HepG2 (cell line): ENCODE measurements around the gene SLC16A3. TPM values are rescaled to one million over a fixed set of nuclear protein-coding genes. Genes with fewer than 3 reads are reported as not detected.

Experiments used
- DDIT3 ChIP-seq: sonication (generic); formaldehyde crosslinking; IDR thresholded peaks from 2 replicates; pipeline ENCODE4 v1.4.0; 2020; ENCODE audit warnings: mild to moderate bottlenecking, missing genetic modification reagents
- FOXO1 ChIP-seq: sonication (generic); formaldehyde crosslinking; IDR thresholded peaks from 2 replicates; pipeline ENCODE4 v1.4.0; 2020; ENCODE audit warnings: missing genetic modification reagents
- GATAD1 ChIP-seq: IDR thresholded peaks from 2 replicates; pipeline ENCODE4 v1.6.1; 2016; ENCODE audit warnings: missing genetic modification reagents, missing compliant biosample characterization
- HIVEP1 ChIP-seq: sonication (generic); formaldehyde crosslinking; IDR thresholded peaks from 2 replicates; pipeline ENCODE4 v1.4.0; 2020; ENCODE audit warnings: mild to moderate bottlenecking, missing genetic modification reagents
- HMGXB3 ChIP-seq: sonication (generic); formaldehyde crosslinking; IDR thresholded peaks from 2 replicates; pipeline ENCODE4 v1.4.0; 2020; ENCODE audit warnings: missing genetic modification reagents, borderline replicate concordance
- KLF16 ChIP-seq, 2 experiments: sonication (generic) in 1 of 2; formaldehyde crosslinking in 1 of 2; IDR thresholded peaks; 2 replicates each; pipeline versions ENCODE4 v1.6.1 to v1.8.0; 2016 to 2023; ENCODE audit warnings: missing genetic modification reagents in 2 of 2, missing compliant biosample characterization in 1 of 2
- NKX3-1 ChIP-seq: sonication (generic); formaldehyde crosslinking; IDR thresholded peaks from 2 replicates; pipeline ENCODE4 v1.5.0; 2020; ENCODE audit warnings: missing genetic modification reagents
- SP5 ChIP-seq: IDR thresholded peaks from 2 replicates; pipeline ENCODE4 v1.6.1; 2016; ENCODE audit warnings: low read depth, borderline replicate concordance
- THAP9 ChIP-seq: sonication (generic); formaldehyde crosslinking; IDR thresholded peaks from 2 replicates; pipeline ENCODE4; 2020; ENCODE audit warnings: missing genetic modification reagents, mild to moderate bottlenecking, borderline replicate concordance
- ZNF407 ChIP-seq: sonication (generic); formaldehyde crosslinking; IDR thresholded peaks from one replicate; pipeline ENCODE4 v1.5.1; 2020; ENCODE audit warnings: mild to moderate bottlenecking, missing genetic modification reagents; ENCODE audit errors: not compliant biosample characterization
- ZNF839 ChIP-seq: sonication (generic); formaldehyde crosslinking; IDR thresholded peaks from 2 replicates; pipeline ENCODE4 v1.4.0; 2020; ENCODE audit warnings: missing genetic modification reagents, mild to moderate bottlenecking, borderline replicate concordance
- polyA plus RNA-seq, 8 experiments: library from polyadenylated mRNA; depleted of rRNA in 3 of 8; stranded (reverse) in 7 of 8; unstranded in 1 of 8; fragments of >200 nt; fragmentation: Illumina TruSeq in 4 of 8; extraction: Trizol in 4 of 8; gene quantifications; 2 replicates each; pipeline versions ENCODE4 v1.2.1 to v1.2.3, GENCODE V29; 2011 to 2016; ENCODE audit warnings: low read depth in 4 of 8, missing spikeins in 1 of 8, mixed read lengths in 1 of 8; ENCODE audit not compliant: insufficient read depth in 1 of 8
- total RNA-seq, 5 experiments: library from RNA; depleted of rRNA; stranded (reverse); fragments of >200 nt; fragmentation: Illumina TruSeq; extraction: Trizol; gene quantifications; 2 replicates each; pipeline ENCODE4 v1.2.3, GENCODE V29; 2016; ENCODE audit warnings: low read depth in 1 of 5

SLC16A3 gene
- total and polyA plus RNA-seq, 2 of the 13 experiments (the other 11 are each of a cell fraction or from before 2014, with no cell fraction given) = 242 to 349 TPM

GRCh38 chr17:82226809-82227628, 1.8 kb upstream of the SLC16A3 start (continued):
- TF ChIP-seq HMGXB3 (CRISPR knock-in tag) (peak; percentile 36; the same call in 1 of the 2 replicates), NKX3-1 (CRISPR knock-in tag) (no peak), KLF16 (CRISPR knock-in tag; IDR thresholded peaks at IDR 0.05) (no peak), THAP9 (0 out of 2 replicates have a peak, but pooled peaks have one; percentile 27), ZNF407 (CRISPR knock-in tag) (no peak), DDIT3 (no peak), HIVEP1 (CRISPR knock-in tag) (0 out of 2 replicates have a peak, but pooled peaks have one; percentile 70), GATAD1 (CRISPR knock-in tag) (0 out of 2 replicates have a peak, but pooled peaks have one; percentile 14), ZNF839 (CRISPR knock-in tag) (no peak; the same call in 1 of the 2 replicates), SP5 (CRISPR knock-in tag) (peak; percentile 42; the same call in 1 of the 2 replicates), FOXO1 (CRISPR knock-in tag) (peak; percentile 47)
